Spleen (tissue), 11 donors: Measurements from ENCODE around the gene SERPINA6. TPM values are rescaled to one million over a fixed set of nuclear protein-coding genes. Genes with fewer than 3 reads are reported as not detected.
"Not testable (repeated sequence)": the region's sequence is repeated elsewhere in the genome, so short reads cannot be mapped to it uniquely, and the experiment has no call there.

Source experiments
- DNase-seq: peaks from one replicate; pipeline ENCODE4 v3.0.0-alpha.2; 2020
- H3K27ac ChIP-seq, 8 donors: fragments of 200-600 bp; sonication (generic) in 7 of 8; 1 replicate in 4 of 8; 2 replicates in 4 of 8; pipeline versions ENCODE4 v1.5.0 to v1.8.0; 2016 to 2021; ENCODE audit warnings: inconsistent platforms in 4 of 8, mild to moderate bottlenecking in 4 of 8, moderate library complexity in 1 of 8
- H3K27me3 ChIP-seq, 7 donors: fragments of 200-600 bp; sonication (generic) in 6 of 7; replicated peaks in 1 of 7; 1 replicate in 4 of 7; 2 replicates in 3 of 7; pipeline versions ENCODE4 v1.5.0 to v1.8.0; 2016 to 2021; ENCODE audit warnings: inconsistent platforms in 3 of 7, mild to moderate bottlenecking in 1 of 7
- H3K36me3 ChIP-seq, 6 donors: fragments of 200-600 bp; sonication (generic) in 5 of 6; 1 replicate in 4 of 6; 2 replicates in 2 of 6; pipeline versions ENCODE4 v1.5.0 to v1.8.0; 2016 to 2021; ENCODE audit warnings: inconsistent platforms in 2 of 6
- H3K4me1 ChIP-seq, 6 donors: fragments of 200-600 bp; sonication (generic) in 5 of 6; 1 replicate in 3 of 6; 2 replicates in 3 of 6; pipeline versions ENCODE4 v1.5.0 to v1.8.0; 2016 to 2021; ENCODE audit warnings: inconsistent platforms in 3 of 6
- H3K4me3 ChIP-seq, 8 donors: fragments of 200-600 bp; sonication (generic) in 7 of 8; 1 replicate in 4 of 8; 2 replicates in 4 of 8; pipeline versions ENCODE4 v1.5.0 to v1.8.0; 2016 to 2021; ENCODE audit warnings: inconsistent platforms in 4 of 8, mild to moderate bottlenecking in 4 of 8, moderate library complexity in 2 of 8
- H3K9me3 ChIP-seq, 8 donors: fragments of 200-600 bp; sonication (generic) in 7 of 8; 1 replicate in 4 of 8; 2 replicates in 4 of 8; pipeline versions ENCODE4 v1.5.0 to v1.8.0; 2016 to 2021; ENCODE audit warnings: inconsistent platforms in 4 of 8
- CTCF ChIP-seq, 11 experiments: fragments of 200-600 bp in 7 of 11; fragments of 450-650 bp in 4 of 11; sonication (generic) in 4 of 11; IDR thresholded peaks in 8 of 11; conservative IDR thresholded peaks in 3 of 11; 1 replicate in 7 of 11; 2 replicates in 4 of 11; pipeline versions ENCODE4 v1.4.0 to v1.8.0; 2016 to 2021; ENCODE audit warnings: antibody characterized with exemption in 11 of 11, inconsistent platforms in 4 of 11, mild to moderate bottlenecking in 1 of 11
- POLR2A ChIP-seq, 3 donors: fragments of 450-650 bp; IDR thresholded peaks; one replicate each; pipeline ENCODE4 v1.5.1; 2017; ENCODE audit warnings: antibody characterized with exemption in 3 of 3, mild to moderate bottlenecking in 1 of 3
- POLR2AphosphoS5 ChIP-seq, 3 donors: sonication (generic); formaldehyde crosslinking; IDR thresholded peaks; one replicate each; pipeline ENCODE4 v1.5.1; 2017; ENCODE audit warnings: antibody characterized with exemption in 3 of 3
- WGBS, 5 donors: extraction: QIAGEN DNeasy Blood & Tissue Kit in 3 of 5; methylation state at CpG; one replicate each; pipeline versions ENCODE4 v1.1.5 to v1.1.7; 2013 to 2018; 5-methylcytosine and 5-hydroxymethylcytosine counted together
- intact Hi-C: fragments of 100-400 bp; cut with DNase I; formaldehyde crosslinking; loops from one replicate; pipeline ENCODE4 v1.15.0; 2023; ENCODE audit warnings: low total_unique reads
- polyA plus RNA-seq, 3 donors: library from polyadenylated mRNA; stranded (reverse); fragments of 200-250 nt; gene quantifications; one replicate each; pipeline ENCODE4 v1.2.1, GENCODE V29; 2013
- total RNA-seq, 7 donors: library from RNA; depleted of rRNA in 3 of 7; stranded (reverse); fragments of >200 nt in 3 of 7; fragmentation: NEBNext Ultra II Directional in 4 of 7; extraction: Animal tissue kit (Norgen Biotek cat#: 25700) in 4 of 7; gene quantifications; one replicate each; pipeline versions ENCODE4 v1.1.0 to v1.2.1, GENCODE V29; 2016 to 2021
- donor health status: healthy with polysubstance abuse.
- donor health status: DM: no; HTN: no; CAD: no; lungs with moderate emphysema.
- donor health status: DM: no; HTN: no; CAD: no.
- donor health status: Bipolar disorder and iron deficiency.
- donor health status: healthy.
- donor health status: DM: no; HTN: no; CAD: no.
- donor health status: DM: yes; HTN: yes; CAD: no.

Gene SERPINA6
- total and polyA plus RNA-seq, 10 donors, result not detected

DNA sequence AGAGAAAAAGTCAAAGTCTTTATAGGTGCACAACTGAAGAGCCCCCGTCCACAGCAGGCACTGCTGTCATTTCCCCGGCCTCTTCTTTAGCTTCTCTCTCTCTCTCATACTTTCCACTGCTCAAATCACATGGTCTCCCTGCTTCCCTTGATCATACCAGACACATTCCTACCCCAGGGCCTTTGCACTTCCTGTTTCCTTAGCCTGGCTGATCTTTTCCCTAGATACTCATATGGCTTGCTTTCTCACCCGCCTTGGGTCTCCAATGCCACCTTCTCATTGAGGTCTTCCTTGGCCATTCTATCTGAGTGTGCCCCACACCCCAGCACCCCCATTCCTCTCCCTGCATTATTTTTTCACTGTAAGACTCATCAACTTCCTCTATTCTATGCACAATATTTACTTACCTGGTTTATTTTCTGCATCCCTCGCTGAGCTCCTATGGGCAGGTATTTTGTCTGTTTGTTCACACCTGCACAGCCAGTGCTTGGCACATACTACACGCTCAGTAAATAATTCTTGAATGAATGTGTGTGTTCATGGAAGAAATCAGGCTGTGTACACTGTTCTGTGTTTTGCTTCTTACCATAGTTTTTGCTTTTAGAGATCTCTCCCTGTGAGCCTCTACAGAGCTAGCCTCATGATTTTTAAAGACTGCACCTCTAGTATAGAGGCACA, 33.4 kb upstream of the SERPINA6 start:
- Histone ChIP-seq H3K36me3 (no peaks in the 10 kb centered on the region), H3K27ac (no peak overlapping the region), H3K4me1 (no peaks in the 10 kb centered on the region), H3K27me3 (peaks cover 0 to 22% (median 0%) of the 10 kb centered on the region in 7 donors), H3K4me3 (no peak overlapping the region), H3K9me3 (peaks cover 0 to 8% (median 0%) of the 10 kb centered on the region in 8 donors)
- intact Hi-C loops, result no loop called here
- no peak for DNase-seq
- TF ChIP-seq POLR2A (IDR thresholded peaks at IDR 0.05) (no peak), CTCF (IDR thresholded peaks at IDR 0.05 in 8 of 11, conservative IDR thresholded peaks at IDR 0.05 in 3 of 11) (no peak), POLR2AphosphoS5 (IDR thresholded peaks at IDR 0.05) (no peak)
- 73 to 93% (median 83%) methylated on average over 5 of the region's 5 CpGs for WGBS, 5 donors

DNA sequence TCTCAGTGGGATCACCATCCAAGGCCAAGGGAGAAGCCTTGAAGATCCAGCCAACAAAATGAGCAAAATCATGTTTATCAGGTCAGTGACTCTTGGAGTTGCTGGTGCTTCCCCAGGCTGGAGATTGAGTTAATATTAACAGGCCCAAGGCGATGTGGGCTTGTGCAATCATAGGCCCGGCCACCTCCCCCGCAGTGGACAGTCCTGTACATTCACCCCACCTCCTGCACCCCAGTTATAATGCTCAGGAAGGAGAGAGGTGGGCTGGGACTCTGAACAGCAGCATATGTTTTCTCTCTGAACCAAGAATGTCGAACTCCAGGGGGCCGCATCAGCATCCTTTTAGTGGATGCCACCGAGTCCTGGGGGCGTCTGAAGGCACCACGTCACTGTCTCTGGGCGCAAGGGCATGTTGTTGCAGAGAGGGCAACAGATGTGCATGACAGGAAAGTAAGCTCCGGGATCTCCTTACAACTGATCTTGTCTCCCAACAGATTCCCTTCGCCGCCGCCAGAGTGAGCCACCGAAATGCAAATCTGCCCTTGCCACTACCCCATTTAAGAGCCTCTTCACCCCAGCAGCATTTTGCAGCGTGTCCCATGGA, 32.2 kb upstream of the SERPINA6 start:
- H3K27me3 ChIP-seq, result peaks cover 0 to 28% (median 0%) of the 10 kb centered on the region in 7 donors
- no peak for DNase-seq
- H3K36me3 ChIP-seq, result no peaks in the 10 kb centered on the region
- H3K4me3 ChIP-seq, result no peak overlapping the region
- intact Hi-C loops, result no loop called here
- WGBS, 5 donors, result 20 to 27% (median 26%) methylated on average over 12 to 15 of the region's 15 CpGs
- H3K27ac ChIP-seq, result no peak overlapping the region
- peaks cover 0 to 8% (median 0%) of the 10 kb centered on the region in 8 donors for H3K9me3 ChIP-seq
- TF ChIP-seq POLR2AphosphoS5 (IDR thresholded peaks at IDR 0.05) (no peak), CTCF (IDR thresholded peaks at IDR 0.05 in 8 of 11, conservative IDR thresholded peaks at IDR 0.05 in 3 of 11) (peak in 6 of 11 experiments; percentile 7 to 41 (median 26)), POLR2A (IDR thresholded peaks at IDR 0.05) (no peak)
- H3K4me1 ChIP-seq, result no peaks in the 10 kb centered on the region

DNA sequence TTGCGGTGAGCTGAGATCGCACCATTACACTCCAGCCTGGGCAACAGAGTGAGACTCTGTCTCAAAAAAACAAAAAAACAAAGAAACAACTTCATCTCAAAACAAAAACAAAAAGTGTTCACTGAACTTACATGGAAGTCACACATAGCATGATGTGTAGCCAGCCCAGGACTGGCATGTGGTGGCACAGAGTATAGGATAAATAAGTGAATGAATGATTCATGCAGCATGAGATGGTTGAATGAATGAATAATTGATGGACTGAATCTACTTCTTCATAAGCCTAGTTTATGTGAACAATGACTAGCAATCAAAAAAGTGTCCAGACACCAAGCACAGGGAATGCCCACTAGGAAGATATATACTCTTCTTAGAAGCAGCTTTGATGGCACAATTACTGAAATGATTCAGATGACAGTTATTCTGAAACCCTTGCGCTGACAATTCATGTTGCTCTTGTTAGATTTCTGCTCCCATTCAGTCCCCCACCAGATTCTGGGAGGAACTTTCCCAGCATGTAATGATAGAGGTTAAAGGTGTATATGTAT, 31.6 kb upstream of the SERPINA6 start:
- H3K9me3 ChIP-seq, result peaks cover 0 to 8% (median 0%) of the 10 kb centered on the region in 8 donors
- peaks cover 0 to 28% (median 0%) of the 10 kb centered on the region in 7 donors for H3K27me3 ChIP-seq
- no peak for TF ChIP-seq CTCF (IDR thresholded peaks at IDR 0.05 in 8 of 11, conservative IDR thresholded peaks at IDR 0.05 in 3 of 11)
- no peak for TF ChIP-seq POLR2A (IDR thresholded peaks at IDR 0.05)
- TF ChIP-seq POLR2AphosphoS5 (IDR thresholded peaks at IDR 0.05), result no peak
- H3K27ac ChIP-seq, result no peak overlapping the region
- H3K4me3 ChIP-seq, result no peak overlapping the region
- DNase-seq, result no peak
- no peaks in the 10 kb centered on the region for H3K36me3 ChIP-seq
- 87 to 98% (median 89%) methylated on average over 3 of the region's 3 CpGs for WGBS, 5 donors
- H3K4me1 ChIP-seq, result no peaks in the 10 kb centered on the region
- intact Hi-C loops, result no loop called here

GRCh38 chr14:94354190-94354589, 31.1 kb upstream of the SERPINA6 start:
- intact Hi-C loops, H3K27ac ChIP-seq, DNase-seq, H3K4me1 ChIP-seq, H3K36me3 ChIP-seq, H3K9me3 ChIP-seq, H3K4me3 ChIP-seq: not testable (repeated sequence)
- 89 to 96% (median 93%) methylated on average over 8 of the region's 8 CpGs for WGBS, 5 donors
- H3K27me3 ChIP-seq, result peaks cover 0 to 33% (median 0%) of the 10 kb centered on the region in 7 donors
